RWPE2 (cell line): ENCODE results near the gene RESF1.

Experiments used
- ATAC-seq: fragments of 200-7000 bp; cut with Tn5 transposase; 3 replicates; pipeline ENCODE4 v1.9.1; 2021; ENCODE audit warnings: low read depth
- DNase-seq: peaks from one replicate; pipeline ENCODE4 v3.0.0-alpha.2; 2020; ENCODE audit warnings: low spot score
- H3K27ac ChIP-seq: fragments of 450-650 bp; 2 replicates; pipeline ENCODE4 v1.5.1; 2017; ENCODE audit warnings: mild to moderate bottlenecking; ENCODE audit not compliant: poor library complexity, severe bottlenecking
- H3K27me3 ChIP-seq: fragments of 250-450 bp; sonication (Bioruptor Pico); 2 replicates; pipeline ENCODE4 v1.5.1; 2021; ENCODE audit warnings: mild to moderate bottlenecking, moderate library complexity; ENCODE audit not compliant: insufficient read depth, poor library complexity, severe bottlenecking
- H3K36me3 ChIP-seq: fragments of 250-450 bp; sonication (Bioruptor Pico); 2 replicates; pipeline ENCODE4 v1.5.1; 2020; ENCODE audit warnings: low read depth, mild to moderate bottlenecking, moderate library complexity
- H3K4me1 ChIP-seq: fragments of 250-450 bp; sonication (Bioruptor Pico); 2 replicates; pipeline ENCODE4 v1.5.1; 2021; ENCODE audit warnings: mild to moderate bottlenecking, moderate library complexity; ENCODE audit not compliant: insufficient read depth, poor library complexity, severe bottlenecking
- H3K4me3 ChIP-seq: fragments of 250-450 bp; sonication (Bioruptor Pico); 2 replicates; pipeline ENCODE4 v1.5.1; 2021; ENCODE audit warnings: mild to moderate bottlenecking, moderate library complexity; ENCODE audit not compliant: severe bottlenecking
- H3K9me3 ChIP-seq: fragments of 250-450 bp; sonication (Bioruptor Pico); 2 replicates; pipeline ENCODE4 v1.5.1; 2021; ENCODE audit warnings: mild to moderate bottlenecking, moderate library complexity; ENCODE audit not compliant: severe bottlenecking
- TF ChIP-seq, protein P1 (sequence below): fragments of 450-650 bp; IDR thresholded peaks from one replicate; pipeline ENCODE4 v1.5.1; 2017; ENCODE audit warnings: mild to moderate bottlenecking, moderate library complexity; ENCODE audit not compliant: poor library complexity, severe bottlenecking

The RESF1 gene

DNA sequence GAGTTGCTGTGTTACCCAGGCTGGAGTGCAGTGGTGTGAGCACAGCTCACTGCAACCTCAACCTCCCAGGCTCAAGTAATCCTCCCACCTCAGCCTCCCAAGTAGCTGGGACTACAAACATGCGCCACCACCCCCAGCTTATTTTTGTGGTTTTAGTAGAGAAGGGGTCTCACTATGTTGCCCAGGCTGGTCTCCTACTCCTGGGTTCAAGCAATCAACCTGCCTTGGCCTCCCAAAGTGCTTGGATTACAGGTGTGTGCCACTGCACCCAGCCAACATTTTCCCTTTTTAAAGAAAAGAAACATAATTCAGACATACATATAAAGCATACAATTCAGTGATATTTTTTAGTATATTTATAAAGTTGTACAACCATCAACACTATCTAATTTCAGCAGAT is 44.4 kb downstream of the RESF1 start:
- Histone ChIP-seq H3K27me3 (no peaks in the 10 kb centered on the region), H3K4me1 (no peaks in the 10 kb centered on the region), H3K9me3 (no peaks in the 10 kb centered on the region), H3K27ac (no peak overlapping the region), H3K4me3 (no peak overlapping the region), H3K36me3 (no peaks in the 10 kb centered on the region)
- TF ChIP-seq, protein P1, sequence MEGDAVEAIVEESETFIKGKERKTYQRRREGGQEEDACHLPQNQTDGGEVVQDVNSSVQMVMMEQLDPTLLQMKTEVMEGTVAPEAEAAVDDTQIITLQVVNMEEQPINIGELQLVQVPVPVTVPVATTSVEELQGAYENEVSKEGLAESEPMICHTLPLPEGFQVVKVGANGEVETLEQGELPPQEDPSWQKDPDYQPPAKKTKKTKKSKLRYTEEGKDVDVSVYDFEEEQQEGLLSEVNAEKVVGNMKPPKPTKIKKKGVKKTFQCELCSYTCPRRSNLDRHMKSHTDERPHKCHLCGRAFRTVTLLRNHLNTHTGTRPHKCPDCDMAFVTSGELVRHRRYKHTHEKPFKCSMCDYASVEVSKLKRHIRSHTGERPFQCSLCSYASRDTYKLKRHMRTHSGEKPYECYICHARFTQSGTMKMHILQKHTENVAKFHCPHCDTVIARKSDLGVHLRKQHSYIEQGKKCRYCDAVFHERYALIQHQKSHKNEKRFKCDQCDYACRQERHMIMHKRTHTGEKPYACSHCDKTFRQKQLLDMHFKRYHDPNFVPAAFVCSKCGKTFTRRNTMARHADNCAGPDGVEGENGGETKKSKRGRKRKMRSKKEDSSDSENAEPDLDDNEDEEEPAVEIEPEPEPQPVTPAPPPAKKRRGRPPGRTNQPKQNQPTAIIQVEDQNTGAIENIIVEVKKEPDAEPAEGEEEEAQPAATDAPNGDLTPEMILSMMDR = no peak
- no peak for DNase-seq
- no peak for ATAC-seq

DNA sequence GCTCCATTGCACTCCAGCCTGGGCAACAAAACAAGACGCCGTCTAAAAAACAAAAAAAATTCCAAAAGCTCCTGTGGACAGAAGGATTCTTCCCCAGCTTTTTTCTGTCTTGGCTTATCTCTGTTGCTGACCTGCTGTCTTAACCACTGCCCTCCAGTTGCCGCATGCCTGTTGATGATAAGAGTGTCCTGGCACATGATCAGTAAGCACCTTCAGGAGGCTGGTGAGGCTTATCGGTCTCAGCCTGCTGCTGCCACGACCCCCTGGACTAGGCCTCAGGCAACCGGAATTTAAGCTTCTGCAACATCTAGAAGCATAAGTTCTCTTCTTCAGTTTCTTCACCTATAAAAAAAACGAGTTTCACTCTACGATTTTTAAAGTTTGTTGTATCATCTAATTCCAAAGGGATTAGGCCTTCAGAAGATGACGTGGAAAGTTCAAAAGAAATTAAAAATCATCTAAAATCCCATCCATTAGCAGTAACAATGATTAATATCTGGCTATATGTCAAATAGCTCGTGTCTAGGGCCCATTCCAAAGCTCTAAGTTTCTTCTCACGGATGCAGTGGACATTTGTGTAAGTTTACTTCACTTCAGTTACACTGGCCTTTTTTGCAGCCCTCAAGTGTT is 46.4 kb downstream of the RESF1 start:
- TF ChIP-seq, protein P1 = no peak
- H3K36me3 ChIP-seq = no peaks in the 10 kb centered on the region
- no peak for ATAC-seq
- no peaks in the 10 kb centered on the region for H3K4me1 ChIP-seq
- no peaks in the 10 kb centered on the region for H3K27me3 ChIP-seq
- DNase-seq = no peak
- no peak overlapping the region for H3K4me3 ChIP-seq
- no peak overlapping the region for H3K27ac ChIP-seq
- no peaks in the 10 kb centered on the region for H3K9me3 ChIP-seq
